ENCODE measurements around the gene CRYBG2. TPM values are rescaled to one million over a fixed set of nuclear protein-coding genes. Genes with fewer than 3 reads are reported as not detected.
"Not testable (repeated sequence)": the region's sequence is repeated elsewhere in the genome, so short reads cannot be mapped to it uniquely, and the experiment has no call there.

Gene CRYBG2
- total and polyA plus RNA-seq, 5 experiments from 2014 or later: 0.07 to 0.75 (median 0.65) TPM; not detected in 1

DNA sequence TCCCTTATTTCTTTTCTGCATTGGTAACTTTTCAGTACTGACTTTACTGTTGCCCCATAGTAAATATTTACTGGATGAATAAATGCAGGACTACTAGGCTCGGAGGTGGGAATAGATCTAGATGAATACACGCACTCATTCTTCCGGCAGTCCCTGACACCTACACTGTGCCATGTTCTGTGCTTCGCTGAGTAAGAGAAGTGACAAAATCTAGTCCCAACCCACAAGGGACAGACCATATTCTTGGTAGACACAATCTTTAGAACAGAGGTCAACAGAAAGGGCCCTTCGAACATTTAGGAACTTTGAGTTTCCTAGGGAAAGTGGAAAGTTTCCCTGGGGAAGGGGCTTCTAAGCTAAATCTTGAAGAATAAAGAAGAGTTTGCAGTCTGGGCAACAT, 39.4 kb downstream of the CRYBG2 start:
- POLR2A ChIA-PET: interaction anchor here (1.3 to 28.3 kb wide), 4 partner anchors 7 to 157 kb away, joined by 3 to 2161 read pairs (median 120); partner anchors contain the start of genes HMGN2, SH3BGRL3 and UBXN11
- no peak for ATAC-seq
- Mint-ChIP-seq H3K27me3 (no peaks in the 10 kb centered on the region), H3K4me1 (peaks cover 30 to 67% (median 53%) of the 10 kb centered on the region in 4 donors), H3K27ac (peak overlapping the region in 6 of 10 donors; percentile 43 to 93 (median 89)), H3K9me3 (no peaks in the 10 kb centered on the region), H3K36me3 (peaks cover 0 to 16% (median 5%) of the 10 kb centered on the region in 3 donors), H3K4me3 (peak overlapping the region in 8 of 10 donors; percentile 8 to 84 (median 76))
- DNase-seq: no peak

GRCh38 chr1:26307966-26308899, 45.7 kb downstream of the CRYBG2 start:
- Mint-ChIP-seq H3K27ac (peak overlapping the region; percentile 55 to 98 (median 93)), H3K4me1 (peaks cover 26 to 47% (median 40%) of the 10 kb centered on the region in 4 donors), H3K4me3 (peak overlapping the region; percentile 45 to 99 (median 96))
- not testable (repeated sequence) for ATAC-seq, H3K27me3 Mint-ChIP-seq, H3K9me3 Mint-ChIP-seq, H3K36me3 Mint-ChIP-seq
- peak in 1 of 10 donors; percentile 12 for DNase-seq
- POLR2A ChIA-PET: interaction anchor here (0.6 to 28.3 kb wide), 5 partner anchors 11 to 173 kb away, joined by 3 to 2161 read pairs (median 3); partner anchors contain the start of genes CD52 and SH3BGRL3

DNA sequence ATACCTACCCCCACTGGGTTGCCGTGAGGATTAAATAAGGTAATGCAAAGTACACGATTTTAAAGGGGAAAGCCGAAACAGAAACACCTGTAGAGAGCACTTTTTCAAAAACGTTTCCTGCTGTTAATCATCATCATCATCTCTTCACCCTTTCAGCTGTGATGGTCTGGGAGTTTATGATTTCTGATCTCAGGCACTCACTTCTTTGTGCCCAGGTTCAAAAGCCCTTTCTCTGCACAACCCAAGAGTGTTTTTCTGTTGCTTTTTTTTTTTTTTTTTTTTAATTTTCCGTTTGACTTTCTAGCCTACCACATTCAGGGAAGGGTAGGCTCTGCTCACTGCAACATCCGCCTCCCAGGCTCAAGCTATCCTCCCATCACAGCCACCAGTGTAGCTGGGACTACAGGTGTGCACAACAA, 46.6 kb downstream of the CRYBG2 start:
- ATAC-seq: peak; percentile 37 to 48
- H3K4me1 Mint-ChIP-seq: peaks cover 24 to 43% (median 38%) of the 10 kb centered on the region in 4 donors
- H3K36me3 Mint-ChIP-seq: no peaks in the 10 kb centered on the region
- H3K27ac Mint-ChIP-seq: peak overlapping the region; percentile 28 to 98 (median 94)
- H3K27me3 Mint-ChIP-seq: no peaks in the 10 kb centered on the region
- H3K4me3 Mint-ChIP-seq: peak overlapping the region; percentile 88 to 99 (median 97)
- H3K9me3 Mint-ChIP-seq: no peaks in the 10 kb centered on the region
- peak in 3 of 10 donors; percentile 40 to 65 (median 43) for DNase-seq
- POLR2A ChIA-PET: interaction anchor here (0.6 to 28.3 kb wide), 4 partner anchors 12 to 69 kb away, joined by 3 to 2161 read pairs (median 120); partner anchors contain the start of genes CD52 and SH3BGRL3

- Mint-ChIP-seq H3K9me3 (no peaks in the 10 kb centered on the region), H3K27me3 (no peaks in the 10 kb centered on the region), H3K36me3 (no peaks in the 10 kb centered on the region), H3K4me1 (peaks cover 20 to 37% (median 33%) of the 10 kb centered on the region in 4 donors), H3K27ac (peak within 1 kb of the TSS; percentile 91 to 100 (median 98)), H3K4me3 (peak within 1 kb of the TSS; percentile 90 to 100 (median 98))
- ATAC-seq: peak; percentile 94 to 97
- DNase-seq: peak; percentile 79 to 97 (median 90)
- POLR2A ChIA-PET: interaction anchor here (0.6 to 28.3 kb wide), 4 partner anchors 12 to 579 kb away, joined by 3 to 2161 read pairs (median 120); partner anchors contain the start of genes CD52 and SH3BGRL3
Measured at GRCh38 chr1:26306290-26307229, 47.4 kb downstream of the CRYBG2 start, which contains the start of gene UBXN11. TSS of gene UBXN11 (minus strand) at chr1:26306636. CDS start at chr1:26302883, 3,753 bp downstream.

DNA sequence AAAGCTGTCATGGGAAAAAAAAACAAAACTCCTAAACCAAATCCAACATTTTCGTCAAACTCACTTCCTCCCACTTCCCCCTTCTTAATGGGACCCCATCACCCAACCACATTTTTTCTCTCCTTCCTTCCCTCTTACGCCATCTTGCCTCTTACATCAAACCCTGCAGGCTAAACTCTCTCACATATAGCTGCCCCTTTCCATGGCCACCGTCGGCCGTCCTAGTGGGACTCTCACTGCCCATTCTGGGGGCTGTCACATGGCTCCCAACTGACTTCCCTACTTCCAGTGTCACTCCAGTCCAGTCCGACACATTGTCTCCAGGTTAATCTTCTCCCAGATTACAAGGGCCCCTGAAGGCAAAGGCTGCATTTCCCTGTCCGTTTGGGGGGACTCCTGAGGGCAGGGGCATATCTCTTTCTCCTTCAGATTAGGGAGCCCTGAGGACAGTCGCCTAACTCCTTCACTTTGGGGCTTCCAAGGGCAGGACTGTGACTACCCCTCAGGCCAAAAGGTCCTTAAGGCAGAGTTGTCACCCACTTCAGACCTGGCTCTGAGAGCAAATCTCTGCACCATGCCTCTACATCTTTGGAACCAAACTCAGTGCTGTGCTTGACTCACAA, 48.2 kb downstream of the CRYBG2 start:
- H3K4me3 Mint-ChIP-seq: peak overlapping the region; percentile 90 to 100 (median 98)
- H3K36me3 Mint-ChIP-seq: no peaks in the 10 kb centered on the region
- no peaks in the 10 kb centered on the region for H3K27me3 Mint-ChIP-seq
- ATAC-seq: no peak
- no peaks in the 10 kb centered on the region for H3K9me3 Mint-ChIP-seq
- H3K4me1 Mint-ChIP-seq: peaks cover 20 to 36% (median 34%) of the 10 kb centered on the region in 4 donors
- POLR2A ChIA-PET: interaction anchor here (0.8 to 28.3 kb wide), 3 partner anchors 13 to 72 kb away, joined by 4 to 2161 read pairs (median 237); partner anchors contain the start of genes CD52 and SH3BGRL3
- no peak for DNase-seq
- H3K27ac Mint-ChIP-seq: peak overlapping the region; percentile 91 to 100 (median 98)

DNA sequence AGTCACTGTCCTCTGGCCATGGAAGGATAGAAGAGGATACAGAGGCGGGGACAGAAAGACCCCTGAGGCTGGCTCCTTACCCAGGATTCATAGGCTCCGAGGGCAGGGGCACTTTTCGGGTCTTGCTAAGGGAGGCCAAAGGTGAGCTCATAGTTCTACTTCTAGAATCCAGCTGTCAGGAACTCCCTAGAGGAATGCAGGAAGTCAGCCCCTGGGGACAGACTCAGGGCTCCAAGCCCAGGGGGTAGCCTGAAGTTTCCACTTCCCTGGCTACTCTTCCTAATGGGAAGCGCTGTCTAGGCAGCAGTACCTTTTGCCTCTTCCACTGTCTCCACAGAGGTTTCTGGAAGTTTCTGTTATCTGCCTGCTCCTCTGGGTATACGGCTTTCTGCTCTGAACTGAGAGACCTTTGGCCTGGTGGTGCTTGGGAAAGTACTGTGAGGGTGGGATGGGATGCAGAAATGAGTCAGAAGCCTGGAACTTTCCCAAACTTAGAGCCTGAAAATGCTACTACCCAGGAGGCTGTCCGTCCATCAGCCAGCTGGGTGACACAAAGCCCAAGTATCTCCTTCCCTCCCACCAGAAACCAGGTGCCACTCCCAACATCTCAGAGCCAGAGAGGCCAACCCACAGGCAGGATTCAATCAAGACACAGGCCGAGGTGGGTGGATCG, 51.1 kb downstream of the CRYBG2 start:
- no peaks in the 10 kb centered on the region for H3K36me3 Mint-ChIP-seq
- POLR2A ChIA-PET: interaction anchor here (1.6 to 30.4 kb wide), 3 partner anchors 13 to 17 kb away, joined by 8 to 2161 read pairs (median 72); partner anchors contain the start of genes CD52 and UBXN11
- DNase-seq (no peak), ATAC-seq (no peak)
- no peaks in the 10 kb centered on the region for H3K9me3 Mint-ChIP-seq
- H3K4me3 Mint-ChIP-seq: no peak overlapping the region
- no peaks in the 10 kb centered on the region for H3K27me3 Mint-ChIP-seq
- H3K4me1 Mint-ChIP-seq: peaks cover 23 to 43% (median 36%) of the 10 kb centered on the region in 4 donors
- H3K27ac Mint-ChIP-seq: peak overlapping the region in 3 of 10 donors; percentile 2 to 13 (median 6)

GRCh38 chr1:26300578-26301275, 53.2 kb downstream of the CRYBG2 start:
- ATAC-seq: no peak
- H3K36me3 Mint-ChIP-seq: peaks cover 0 to 2% (median 1%) of the 10 kb centered on the region in 3 donors
- peak overlapping the region in 1 of 10 donors; percentile 41 for H3K4me3 Mint-ChIP-seq
- POLR2A ChIA-PET: interaction anchor here (1.4 to 30.4 kb wide), 3 partner anchors 11 to 19 kb away, joined by 3 to 2161 read pairs (median 72); partner anchors contain the start of genes CD52 and UBXN11
- no peaks in the 10 kb centered on the region for H3K9me3 Mint-ChIP-seq
- no peaks in the 10 kb centered on the region for H3K27me3 Mint-ChIP-seq
- peaks cover 15 to 30% (median 24%) of the 10 kb centered on the region in 4 donors for H3K4me1 Mint-ChIP-seq
- H3K27ac Mint-ChIP-seq: peak overlapping the region in 5 of 10 donors; percentile 67 to 90 (median 84)
- DNase-seq: no peak

GRCh38 chr1:26297791-26298124, 56.2 kb downstream of the CRYBG2 start:
- DNase-seq: no peak
- no peak for ATAC-seq
- no peaks in the 10 kb centered on the region for H3K27me3 Mint-ChIP-seq

GRCh38 chr1:26297057-26297790, 56.7 kb downstream of the CRYBG2 start:
- no peak for ATAC-seq
- peaks cover 0 to 2% (median 2%) of the 10 kb centered on the region in 3 donors for H3K36me3 Mint-ChIP-seq

More at GRCh38 chr1:26297791-26298124, 56.2 kb downstream of the CRYBG2 start:
- no peaks in the 10 kb centered on the region for H3K9me3 Mint-ChIP-seq
- no peak overlapping the region for H3K4me3 Mint-ChIP-seq
- POLR2A ChIA-PET: interaction anchor here (0.5 to 30.4 kb wide), 5 partner anchors 8 to 102 kb away, joined by 5 to 2161 read pairs (median 13); partner anchors contain the start of genes CD52 and UBXN11
- peak overlapping the region in 1 of 10 donors; percentile 15 for H3K27ac Mint-ChIP-seq
- peaks cover 0 to 2% (median 2%) of the 10 kb centered on the region in 3 donors for H3K36me3 Mint-ChIP-seq
- peaks cover 16 to 38% (median 33%) of the 10 kb centered on the region in 4 donors for H3K4me1 Mint-ChIP-seq

More at GRCh38 chr1:26297057-26297790, 56.7 kb downstream of the CRYBG2 start:
- H3K27ac Mint-ChIP-seq: peak overlapping the region in 4 of 10 donors; percentile 15 to 68 (median 30)
- DNase-seq: no peak
- peaks cover 16 to 44% (median 36%) of the 10 kb centered on the region in 4 donors for H3K4me1 Mint-ChIP-seq
- H3K9me3 Mint-ChIP-seq: no peaks in the 10 kb centered on the region
- POLR2A ChIA-PET: interaction anchor here (0.5 to 30.4 kb wide), 7 partner anchors 7 to 101 kb away, joined by 3 to 2161 read pairs (median 6); partner anchors contain the start of genes CD52, CEP85 and UBXN11
- no peaks in the 10 kb centered on the region for H3K27me3 Mint-ChIP-seq
- no peak overlapping the region for H3K4me3 Mint-ChIP-seq

Measured in naive thymus-derived CD8-positive, alpha-beta T cell (primary cell).